HG03442 (cell line): ENCODE measurements around the gene FHOD3.
"Not testable (repeated sequence)": the region's sequence is repeated elsewhere in the genome, so short reads cannot be mapped to it uniquely, and the experiment has no call there.

ENCODE experiments used
- ATAC-seq: cut with Tn5 transposase; IDR thresholded peaks from one replicate; pipeline ENCODE4 v1.9.1; 2021; ENCODE audit warnings: mild to moderate bottlenecking, moderate library complexity; ENCODE audit not compliant: unreplicated experiment

Gene FHOD3

DNA sequence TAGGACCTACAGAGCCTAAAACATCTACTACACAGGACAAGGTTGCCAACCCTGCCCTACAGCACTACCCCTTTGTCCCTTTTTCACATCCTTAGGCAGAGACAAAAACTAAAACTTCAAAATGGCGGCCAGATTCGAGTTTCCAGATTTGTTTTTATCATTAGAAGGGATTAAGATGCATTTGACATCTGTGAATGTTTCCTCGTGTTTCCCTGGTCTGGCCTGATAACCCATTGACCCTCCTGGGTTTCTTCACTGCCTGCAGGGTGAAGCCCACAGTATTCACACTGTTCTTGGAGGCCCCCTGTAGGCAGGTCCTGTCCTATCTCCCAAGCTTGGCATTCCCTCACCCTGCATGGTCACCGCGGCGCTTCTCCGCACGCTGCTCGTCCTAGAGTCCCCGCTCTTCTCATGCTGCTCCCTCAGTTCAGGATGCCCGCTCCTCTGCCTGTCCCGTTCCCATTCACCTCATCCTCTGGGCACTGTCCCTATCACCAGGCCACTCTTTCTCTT lies 463.7 kb downstream of the FHOD3 start:
- no peak for ATAC-seq

- ATAC-seq = no peak
Measured at GRCh38 chr18:36762074-36762473, 464.6 kb downstream of the FHOD3 start.

DNA sequence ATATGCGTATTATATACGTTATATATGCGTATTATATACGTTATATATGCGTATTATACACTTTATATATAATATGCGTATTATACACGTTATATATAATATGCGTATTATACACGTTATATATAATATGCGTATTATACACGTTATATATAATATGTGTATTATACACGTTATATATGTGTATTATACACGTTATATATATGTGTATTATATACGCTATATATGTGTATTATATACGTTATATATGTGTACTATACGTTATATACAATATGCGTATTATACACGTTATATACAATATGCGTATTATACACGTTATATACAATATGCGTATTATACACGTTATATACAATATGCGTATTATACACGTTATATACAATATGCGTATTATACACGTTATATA lies 465.5 kb downstream of the FHOD3 start:
- not testable (repeated sequence) for ATAC-seq

DNA sequence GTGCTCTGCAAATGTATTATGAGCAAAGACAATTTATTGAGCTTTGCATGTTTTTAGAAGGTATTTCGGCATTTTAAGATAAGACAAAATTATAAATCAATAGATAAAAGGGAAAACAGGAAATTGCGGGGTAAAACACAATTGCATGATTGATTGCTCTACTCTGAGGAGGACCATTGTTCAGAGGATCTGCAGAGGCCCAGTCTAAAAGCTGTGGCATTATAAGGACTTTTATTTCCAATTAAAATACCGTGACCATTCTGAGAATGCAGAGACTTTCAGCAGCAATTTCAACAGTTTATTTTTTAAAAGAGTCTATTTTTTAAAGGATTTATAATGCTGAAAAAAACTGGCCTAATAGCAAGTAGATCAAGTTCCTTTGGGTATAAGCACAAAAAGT lies 469.3 kb downstream of the FHOD3 start:
- ATAC-seq = no peak

DNA sequence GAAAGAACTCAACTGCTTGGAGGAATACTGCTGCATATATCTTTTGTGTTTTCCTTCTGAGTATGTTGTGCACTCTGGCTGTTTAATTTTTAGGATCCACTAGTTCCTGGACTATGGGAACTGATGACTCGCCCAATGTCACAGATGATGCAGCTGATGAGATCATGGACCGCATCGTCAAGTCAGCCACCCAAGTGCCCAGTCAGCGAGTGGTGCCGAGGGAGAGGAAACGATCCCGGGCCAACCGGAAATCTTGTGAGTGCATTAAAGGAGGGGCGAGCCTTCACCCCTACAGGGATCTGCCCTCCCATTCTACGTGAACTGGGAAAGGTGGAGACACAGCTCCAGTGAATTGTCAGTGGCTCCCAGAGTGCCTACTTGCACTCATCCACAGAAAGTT lies 471.7 kb downstream of the FHOD3 start:
- ATAC-seq = no peak

DNA sequence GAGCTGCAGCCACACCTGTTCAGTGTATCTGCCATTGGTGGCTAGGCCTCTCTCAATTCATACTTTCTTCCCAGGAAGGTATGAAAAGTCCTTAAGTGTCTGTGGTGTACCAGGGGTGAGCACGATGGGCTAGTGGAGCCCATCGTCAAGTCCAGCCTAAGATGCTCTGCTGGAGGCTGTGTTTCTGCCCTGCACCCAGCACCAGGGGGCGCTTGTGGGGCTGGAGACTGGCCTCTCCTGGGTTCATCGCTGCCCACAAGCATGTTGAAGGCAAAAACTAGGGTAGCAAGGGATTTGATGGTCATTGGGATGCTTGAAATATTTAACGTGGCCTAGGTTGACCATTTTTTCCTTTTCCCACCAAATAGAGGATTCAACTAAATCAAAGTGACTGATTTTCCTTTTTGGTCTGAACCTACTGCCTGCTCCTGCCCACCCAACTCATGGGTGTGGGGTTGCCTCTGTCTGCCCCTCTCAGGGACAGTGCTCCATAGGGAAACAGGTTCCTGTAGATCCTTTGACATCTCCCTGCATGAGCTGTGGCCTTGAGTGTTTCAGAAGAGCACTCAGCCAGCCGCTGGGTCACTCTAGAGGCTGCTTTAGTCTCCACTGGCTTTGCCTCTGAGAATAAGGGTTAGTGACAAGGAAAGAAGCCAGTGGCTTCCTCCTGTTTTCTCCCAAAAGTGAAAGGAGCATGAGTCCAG lies 472.2 kb downstream of the FHOD3 start:
- no peak for ATAC-seq

DNA sequence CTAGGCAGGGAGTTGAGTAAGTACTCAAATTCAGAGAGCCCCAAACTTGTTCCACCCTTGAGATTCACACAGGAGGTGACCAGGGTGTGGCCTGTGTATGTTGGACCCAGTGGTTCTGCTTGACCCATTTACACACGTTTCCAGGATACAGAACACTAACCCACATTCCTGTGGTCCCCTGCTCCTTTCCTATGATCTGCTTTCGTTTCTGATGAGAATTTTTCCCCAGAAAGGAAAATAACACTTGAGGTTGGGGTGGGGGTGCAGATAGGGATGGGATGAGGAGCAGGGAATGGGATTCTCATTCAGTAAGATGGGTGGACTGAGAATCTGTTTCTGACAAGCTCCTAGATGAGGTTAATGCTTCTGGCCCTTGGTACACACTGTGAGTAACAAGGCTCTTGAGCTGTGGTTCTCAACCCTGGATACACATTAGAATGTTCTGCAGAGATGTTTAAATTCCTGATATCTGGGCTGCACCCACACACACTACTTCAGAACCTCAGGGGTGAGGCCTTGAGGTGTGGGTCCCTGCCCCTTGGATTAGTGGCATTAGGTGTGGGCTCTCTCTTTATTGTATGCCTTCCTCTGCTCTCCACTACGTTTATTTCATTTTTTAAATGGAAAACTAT lies 472.9 kb downstream of the FHOD3 start:
- no peak for ATAC-seq

DNA sequence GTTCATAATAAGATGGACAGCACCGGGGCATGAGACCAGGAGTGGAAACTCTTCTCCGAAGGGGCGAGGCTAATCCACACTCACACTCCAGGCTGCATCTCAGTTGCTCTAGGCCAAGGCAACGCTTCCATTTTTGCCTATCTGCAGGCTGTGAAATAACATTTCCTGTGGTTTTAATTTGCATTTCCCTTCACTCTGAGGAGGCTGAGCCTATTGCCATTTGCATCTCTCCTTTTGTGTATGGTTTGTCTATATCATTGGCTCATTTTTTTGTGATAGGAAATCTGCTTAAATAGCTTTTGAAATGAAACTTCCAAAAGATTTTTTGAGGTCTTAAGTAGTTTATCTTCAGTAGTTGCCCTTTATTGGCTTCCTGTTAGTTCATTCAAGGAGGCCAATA lies 473.7 kb downstream of the FHOD3 start:
- no peak for ATAC-seq

GRCh38 chr18:36772241-36772723 lies 474.8 kb downstream of the FHOD3 start:
- no peak for ATAC-seq

DNA sequence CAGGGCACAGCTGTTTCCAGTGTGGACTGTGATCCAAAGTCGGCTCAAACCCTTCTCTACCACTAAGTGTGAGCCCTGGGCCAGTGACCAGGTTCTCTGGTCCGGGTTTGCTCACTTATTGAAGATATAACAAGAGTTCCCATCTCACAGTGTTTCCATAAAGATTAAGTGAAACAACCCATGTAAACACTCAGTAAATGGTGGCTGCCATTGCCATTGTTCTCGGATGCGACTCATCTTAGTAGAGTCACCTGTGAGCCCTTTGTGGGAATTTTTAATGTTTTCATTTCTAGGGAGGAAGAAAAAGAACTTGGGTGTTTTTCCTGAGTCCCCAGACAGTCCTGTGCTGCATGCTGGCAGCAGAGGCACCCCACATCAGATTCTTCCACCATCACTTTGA lies 477.9 kb downstream of the FHOD3 start:
- no peak for ATAC-seq

- ATAC-seq = no peak
Measured at GRCh38 chr18:36776650-36777049, 479.1 kb downstream of the FHOD3 start.

DNA sequence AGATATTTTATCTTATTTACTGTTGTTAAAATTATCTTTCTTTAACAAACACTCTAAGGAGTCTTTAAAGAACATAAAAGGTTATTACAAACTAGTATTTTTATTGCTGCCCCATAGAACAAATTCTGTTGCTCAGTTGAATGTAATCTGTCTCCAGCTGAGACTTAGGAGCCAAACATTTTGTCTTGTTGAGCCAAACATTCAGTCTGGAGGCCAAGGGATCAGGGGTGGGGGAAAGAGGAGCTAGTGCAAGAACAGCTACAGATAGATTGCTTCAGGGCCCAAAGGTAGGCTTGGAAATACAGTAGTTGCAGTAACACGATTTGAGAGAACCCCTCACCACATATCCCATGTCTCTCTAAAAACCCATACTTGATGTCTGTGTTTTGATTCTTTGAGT lies 480.1 kb downstream of the FHOD3 start:
- no peak for ATAC-seq

GRCh38 chr18:36780748-36781147 lies 483.2 kb downstream of the FHOD3 start:
- no peak for ATAC-seq

GRCh38 chr18:36782710-36783109 lies 485.2 kb downstream of the FHOD3 start:
- no peak for ATAC-seq

- no peak for ATAC-seq
Measured at GRCh38 chr18:36783792-36784191, 486.3 kb downstream of the FHOD3 start.

DNA sequence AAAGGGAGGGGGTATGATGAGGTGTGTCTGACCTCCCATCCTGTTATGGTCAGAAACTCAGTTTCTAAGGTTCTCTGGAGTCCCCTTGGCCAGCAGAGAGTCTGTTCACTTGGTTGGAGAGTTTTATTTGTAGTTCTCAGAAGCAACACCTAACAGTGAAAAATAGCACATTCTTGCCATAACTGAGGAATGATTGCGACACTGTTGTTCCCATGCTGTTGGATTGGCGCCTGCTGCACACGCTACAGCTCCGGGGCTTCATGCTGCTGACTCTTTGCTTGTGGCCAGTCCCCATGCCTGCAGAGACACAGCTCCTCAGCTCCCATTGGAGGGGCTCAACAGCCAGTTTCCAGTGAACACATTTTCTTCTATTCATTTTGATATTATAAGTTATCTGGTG lies 489.2 kb downstream of the FHOD3 start:
- ATAC-seq = no peak

- no peak for ATAC-seq
Measured at GRCh38 chr18:36792634-36793283, 495.2 kb downstream of the FHOD3 start.

- ATAC-seq = no peak
Measured at GRCh38 chr18:36798738-36799473, 501.4 kb downstream of the FHOD3 start.

GRCh38 chr18:36805105-36805504 lies 507.6 kb downstream of the FHOD3 start:
- no peak for ATAC-seq

DNA sequence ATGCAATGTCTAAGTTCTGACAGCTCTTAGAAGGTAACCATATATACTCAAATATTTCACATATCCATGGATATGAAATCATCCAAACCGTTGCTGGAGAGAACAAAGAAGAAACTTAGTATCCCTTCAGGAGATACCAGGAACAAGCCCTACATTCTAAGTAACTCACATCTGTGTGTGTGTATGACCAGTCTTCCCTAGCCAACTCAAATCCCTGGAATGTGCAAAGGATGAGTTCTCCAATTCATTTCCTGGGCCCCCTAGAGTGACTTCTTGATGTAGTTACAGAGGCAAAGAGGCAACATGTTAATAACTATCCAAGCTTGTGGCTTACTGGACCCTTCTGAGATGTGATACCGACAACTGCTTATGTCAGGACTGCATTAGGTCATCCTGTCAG lies 511.2 kb downstream of the FHOD3 start:
- no peak for ATAC-seq
